OCI-LY3 (cell line): ENCODE data around the gene USH2A.

Experiments used
- EZH2phosphoT487 ChIP-seq: fragments of 200-600 bp; shearing (Covaris generic); IDR thresholded peaks from 2 replicates; pipeline ENCODE4 v1.6.1; 2018; ENCODE audit warnings: antibody characterized with exemption, mixed run types, low read depth
- TF ChIP-seq, protein P1 (sequence below): fragments of 200-600, 300-600 bp; sonication (generic); IDR thresholded peaks from 2 replicates; pipeline ENCODE4 v1.5.1; 2014; ENCODE audit warnings: antibody characterized with exemption, low read length, low read depth

GRCh38 chr1:215657047-215657446 lies 766.2 kb downstream of the USH2A start:
- no peak for TF ChIP-seq EZH2phosphoT487
- TF ChIP-seq, protein P1, sequence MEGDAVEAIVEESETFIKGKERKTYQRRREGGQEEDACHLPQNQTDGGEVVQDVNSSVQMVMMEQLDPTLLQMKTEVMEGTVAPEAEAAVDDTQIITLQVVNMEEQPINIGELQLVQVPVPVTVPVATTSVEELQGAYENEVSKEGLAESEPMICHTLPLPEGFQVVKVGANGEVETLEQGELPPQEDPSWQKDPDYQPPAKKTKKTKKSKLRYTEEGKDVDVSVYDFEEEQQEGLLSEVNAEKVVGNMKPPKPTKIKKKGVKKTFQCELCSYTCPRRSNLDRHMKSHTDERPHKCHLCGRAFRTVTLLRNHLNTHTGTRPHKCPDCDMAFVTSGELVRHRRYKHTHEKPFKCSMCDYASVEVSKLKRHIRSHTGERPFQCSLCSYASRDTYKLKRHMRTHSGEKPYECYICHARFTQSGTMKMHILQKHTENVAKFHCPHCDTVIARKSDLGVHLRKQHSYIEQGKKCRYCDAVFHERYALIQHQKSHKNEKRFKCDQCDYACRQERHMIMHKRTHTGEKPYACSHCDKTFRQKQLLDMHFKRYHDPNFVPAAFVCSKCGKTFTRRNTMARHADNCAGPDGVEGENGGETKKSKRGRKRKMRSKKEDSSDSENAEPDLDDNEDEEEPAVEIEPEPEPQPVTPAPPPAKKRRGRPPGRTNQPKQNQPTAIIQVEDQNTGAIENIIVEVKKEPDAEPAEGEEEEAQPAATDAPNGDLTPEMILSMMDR, result no peak
